Thyroid gland (tissue), 4 donors: ENCODE results near the gene ALDH1B1. TPM values are rescaled to one million over a fixed set of nuclear protein-coding genes. Genes with fewer than 3 reads are reported as not detected.

ENCODE experiments used
- DNase-seq, 2 donors: peaks; one replicate each; pipeline ENCODE4 v3.0.0-alpha.2; 2019
- H3K27ac ChIP-seq, 3 donors: fragments of 200-600 bp; sonication (generic); 1 replicate in 2 of 3; 2 replicates in 1 of 3; pipeline ENCODE4 v1.5.1; 2016 to 2019; ENCODE audit warnings: mild to moderate bottlenecking in 1 of 3, moderate library complexity in 1 of 3
- H3K27me3 ChIP-seq: fragments of 200-600 bp; sonication (generic); one replicate; pipeline ENCODE4 v1.5.1; 2019
- H3K36me3 ChIP-seq, 2 donors: fragments of 200-600 bp; sonication (generic); one replicate each; pipeline ENCODE4 v1.5.1; 2016 to 2019
- H3K4me1 ChIP-seq, 2 donors: fragments of 200-600 bp; sonication (generic); one replicate each; pipeline ENCODE4 v1.5.1; 2017 to 2019
- H3K4me3 ChIP-seq, 3 donors: fragments of 200-600 bp; sonication (generic); replicated peaks in 1 of 3; 1 replicate in 2 of 3; 2 replicates in 1 of 3; pipeline ENCODE4 v1.5.1; 2016; ENCODE audit warnings: mild to moderate bottlenecking in 1 of 3
- H3K9me3 ChIP-seq: fragments of 200-600 bp; sonication (generic); one replicate; pipeline ENCODE4 v1.5.1; 2017
- CTCF ChIP-seq, 6 experiments: fragments of 200-600 bp in 3 of 6; fragments of 450-650 bp in 3 of 6; sonication (generic) in 3 of 6; IDR thresholded peaks; one replicate each; pipeline ENCODE4 v1.5.1; 2016 to 2019; ENCODE audit warnings: antibody characterized with exemption in 6 of 6, mild to moderate bottlenecking in 2 of 6, inconsistent platforms in 1 of 6, moderate library complexity in 1 of 6
- POLR2A ChIP-seq, 2 donors: fragments of 450-650 bp; IDR thresholded peaks; one replicate each; pipeline ENCODE4 v1.6.1; 2017; ENCODE audit warnings: antibody characterized with exemption in 2 of 2, mild to moderate bottlenecking in 2 of 2, moderate library complexity in 1 of 2
- WGBS, 2 donors: methylation state at CpG; one replicate each; pipeline ENCODE4 v1.1.5; 2017; 5-methylcytosine and 5-hydroxymethylcytosine counted together
- intact Hi-C: fragments of 100-400 bp; cut with DNase I; formaldehyde crosslinking; loops from one replicate; pipeline ENCODE4 v1.15.1; 2023
- total RNA-seq, 4 donors: library from RNA; depleted of rRNA; stranded (reverse); fragments of >200 nt; gene quantifications; one replicate each; pipeline ENCODE4 v1.2.3, GENCODE V29; 2016

The ALDH1B1 gene
- total RNA-seq, 4 donors from 2014 or later = 11.3 to 33.9 (median 22.8) TPM

GRCh38 chr9:38440516-38440915, 48.0 kb downstream of the ALDH1B1 start:
- no peak for DNase-seq
- H3K9me3 ChIP-seq = no peaks in the 10 kb centered on the region
- no peak overlapping the region for H3K27ac ChIP-seq
- H3K4me1 ChIP-seq = peaks cover 3 to 10% of the 10 kb centered on the region in 2 donors
- no peaks in the 10 kb centered on the region for H3K27me3 ChIP-seq
- H3K4me3 ChIP-seq = no peak overlapping the region
- TF ChIP-seq CTCF (IDR thresholded peaks at IDR 0.05) (no peak), POLR2A (IDR thresholded peaks at IDR 0.05) (no peak)
- H3K36me3 ChIP-seq = no peaks in the 10 kb centered on the region
- WGBS, 2 donors = 84% methylated on average over 3 of the region's 3 CpGs
- intact Hi-C loops = no loop called here

- intact Hi-C loops = no loop called here
- Histone ChIP-seq H3K9me3 (no peaks in the 10 kb centered on the region), H3K36me3 (no peaks in the 10 kb centered on the region), H3K4me3 (no peak overlapping the region), H3K27ac (no peak overlapping the region), H3K4me1 (peaks cover 3 to 10% of the 10 kb centered on the region in 2 donors), H3K27me3 (no peaks in the 10 kb centered on the region)
- TF ChIP-seq POLR2A (IDR thresholded peaks at IDR 0.05) = no peak
- no peak for TF ChIP-seq CTCF (IDR thresholded peaks at IDR 0.05)
- no peak for DNase-seq
- 85% methylated on average over 8 of the region's 8 CpGs for WGBS, 2 donors
Observed at GRCh38 chr9:38441347-38442085, 49.0 kb downstream of the ALDH1B1 start.

GRCh38 chr9:38442473-38443096, 50.1 kb downstream of the ALDH1B1 start:
- 79 to 82% methylated on average over 8 of the region's 8 CpGs for whole genome bisulfite sequencing, 2 donors
- DNase-seq = no peak

GRCh38 chr9:38443181-38443580, 50.7 kb downstream of the ALDH1B1 start:
- DNase-seq = no peak
- H3K27ac ChIP-seq = no peak overlapping the region
- no peaks in the 10 kb centered on the region for H3K4me1 ChIP-seq
- intact Hi-C loops = no loop called here
- 73 to 74% methylated on average over 7 of the region's 7 CpGs for WGBS, 2 donors
- no peaks in the 10 kb centered on the region for H3K27me3 ChIP-seq
- no peaks in the 10 kb centered on the region for H3K36me3 ChIP-seq
- TF ChIP-seq CTCF (IDR thresholded peaks at IDR 0.05) = no peak
- TF ChIP-seq POLR2A (IDR thresholded peaks at IDR 0.05) = no peak
- H3K4me3 ChIP-seq = no peak overlapping the region
- H3K9me3 ChIP-seq = no peaks in the 10 kb centered on the region

More at GRCh38 chr9:38442473-38443096, 50.1 kb downstream of the ALDH1B1 start:
- Histone ChIP-seq H3K4me1 (peaks cover 3% of the 10 kb centered on the region in 2 donors), H3K27ac (no peak overlapping the region), H3K36me3 (no peaks in the 10 kb centered on the region), H3K9me3 (no peaks in the 10 kb centered on the region), H3K27me3 (no peaks in the 10 kb centered on the region), H3K4me3 (no peak overlapping the region)
- TF ChIP-seq CTCF (IDR thresholded peaks at IDR 0.05) = no peak
- TF ChIP-seq POLR2A (IDR thresholded peaks at IDR 0.05) = no peak
- intact Hi-C loops = no loop called here

- H3K4me3 ChIP-seq = no peak overlapping the region
- TF ChIP-seq POLR2A (IDR thresholded peaks at IDR 0.05) = no peak
- TF ChIP-seq CTCF (IDR thresholded peaks at IDR 0.05) = no peak
- WGBS, 2 donors = 60 to 71% methylated on average over 2 of the region's 2 CpGs
- intact Hi-C loops = no loop called here
- H3K9me3 ChIP-seq = no peaks in the 10 kb centered on the region
- H3K4me1 ChIP-seq = no peaks in the 10 kb centered on the region
- no peak overlapping the region for H3K27ac ChIP-seq
- no peaks in the 10 kb centered on the region for H3K27me3 ChIP-seq
- no peak for DNase-seq
- H3K36me3 ChIP-seq = no peaks in the 10 kb centered on the region
Observed at GRCh38 chr9:38443597-38443996, 51.1 kb downstream of the ALDH1B1 start.
